ENCODE measurements around the gene ASGR2. TPM values are rescaled to one million over a fixed set of nuclear protein-coding genes. Genes with fewer than 3 reads are reported as not detected.

Gene ASGR2
- total and polyA plus RNA-seq, 12 donors, result 0.14 to 1.4 (median 0.61) TPM; not detected in 4

DNA sequence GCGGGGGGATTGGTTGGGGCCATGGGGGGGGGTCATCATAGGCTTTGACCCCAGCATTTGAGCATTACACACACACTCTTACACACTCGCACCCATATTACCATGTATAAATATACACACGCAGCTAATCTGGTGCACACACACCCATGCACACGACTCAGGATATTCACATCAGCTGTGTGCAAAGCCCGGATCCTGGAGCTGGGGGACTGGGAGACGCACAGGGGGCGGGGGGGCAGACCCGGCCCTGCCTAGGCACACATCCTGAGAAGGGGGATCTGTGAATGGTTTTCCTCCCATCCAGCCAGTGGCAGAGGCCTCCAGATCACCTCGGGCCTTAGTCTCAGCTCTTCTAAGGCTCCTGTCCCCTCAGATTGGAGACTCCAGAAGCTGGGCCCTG, 5.6 kb downstream of the ASGR2 start:
- WGBS, 4 donors, result 71 to 85% (median 78%) methylated on average over 9 of the region's 9 CpGs

GRCh38 chr17:7108560-7108925, 6.1 kb downstream of the ASGR2 start:
- no peak for TF ChIP-seq POLR2A (IDR thresholded peaks at IDR 0.05)
- no peak overlapping the region for H3K4me3 ChIP-seq
- WGBS, 4 donors, result 80 to 94% (median 85%) methylated on average over 8 to 10 of the region's 10 CpGs
- no peaks in the 10 kb centered on the region for H3K4me1 ChIP-seq (replicated peaks in 1 of 2)
- DNase-seq, result no peak
- no peaks in the 10 kb centered on the region for H3K36me3 ChIP-seq (replicated peaks in 1 of 2)
- intact Hi-C loops (cut with DNase I), result no loop called here
- H3K27ac ChIP-seq, result no peak overlapping the region
- peaks cover 4% of the 10 kb centered on the region for H3K27me3 ChIP-seq
- no peaks in the 10 kb centered on the region for H3K9me3 ChIP-seq (replicated peaks in 1 of 3)

More for the DNA sequence above, 5.6 kb downstream of the ASGR2 start:
- Histone ChIP-seq H3K9me3 (replicated peaks in 1 of 3) (no peaks in the 10 kb centered on the region), H3K36me3 (replicated peaks in 1 of 2) (no peaks in the 10 kb centered on the region), H3K27ac (no peak overlapping the region), H3K27me3 (peaks cover 4% of the 10 kb centered on the region), H3K4me1 (replicated peaks in 1 of 2) (no peaks in the 10 kb centered on the region), H3K4me3 (no peak overlapping the region)
- intact Hi-C loops (cut with DNase I), result no loop called here
- no peak for TF ChIP-seq POLR2A (IDR thresholded peaks at IDR 0.05)
- TF ChIP-seq, protein P1, sequence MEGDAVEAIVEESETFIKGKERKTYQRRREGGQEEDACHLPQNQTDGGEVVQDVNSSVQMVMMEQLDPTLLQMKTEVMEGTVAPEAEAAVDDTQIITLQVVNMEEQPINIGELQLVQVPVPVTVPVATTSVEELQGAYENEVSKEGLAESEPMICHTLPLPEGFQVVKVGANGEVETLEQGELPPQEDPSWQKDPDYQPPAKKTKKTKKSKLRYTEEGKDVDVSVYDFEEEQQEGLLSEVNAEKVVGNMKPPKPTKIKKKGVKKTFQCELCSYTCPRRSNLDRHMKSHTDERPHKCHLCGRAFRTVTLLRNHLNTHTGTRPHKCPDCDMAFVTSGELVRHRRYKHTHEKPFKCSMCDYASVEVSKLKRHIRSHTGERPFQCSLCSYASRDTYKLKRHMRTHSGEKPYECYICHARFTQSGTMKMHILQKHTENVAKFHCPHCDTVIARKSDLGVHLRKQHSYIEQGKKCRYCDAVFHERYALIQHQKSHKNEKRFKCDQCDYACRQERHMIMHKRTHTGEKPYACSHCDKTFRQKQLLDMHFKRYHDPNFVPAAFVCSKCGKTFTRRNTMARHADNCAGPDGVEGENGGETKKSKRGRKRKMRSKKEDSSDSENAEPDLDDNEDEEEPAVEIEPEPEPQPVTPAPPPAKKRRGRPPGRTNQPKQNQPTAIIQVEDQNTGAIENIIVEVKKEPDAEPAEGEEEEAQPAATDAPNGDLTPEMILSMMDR (IDR thresholded peaks at IDR 0.05), result no peak
- DNase-seq, result peak in 1 of 7 donors; percentile 9

- DNase-seq, result peak in 1 of 7 donors; percentile 11
- Histone ChIP-seq H3K27ac (no peak overlapping the region), H3K9me3 (replicated peaks in 1 of 3) (no peaks in the 10 kb centered on the region), H3K27me3 (peaks cover 4% of the 10 kb centered on the region), H3K4me1 (replicated peaks in 1 of 2) (no peaks in the 10 kb centered on the region), H3K4me3 (no peak overlapping the region), H3K36me3 (replicated peaks in 1 of 2) (no peaks in the 10 kb centered on the region)
- WGBS, 4 donors, result 73 to 83% (median 81%) methylated on average over 31 to 32 of the region's 32 CpGs
- TF ChIP-seq, protein P1 (IDR thresholded peaks at IDR 0.05), result no peak
- no peak for TF ChIP-seq POLR2A (IDR thresholded peaks at IDR 0.05)
- intact Hi-C loops (cut with DNase I), result no loop called here
Observed at GRCh38 chr17:7107795-7108559, 6.6 kb downstream of the ASGR2 start.

DNA sequence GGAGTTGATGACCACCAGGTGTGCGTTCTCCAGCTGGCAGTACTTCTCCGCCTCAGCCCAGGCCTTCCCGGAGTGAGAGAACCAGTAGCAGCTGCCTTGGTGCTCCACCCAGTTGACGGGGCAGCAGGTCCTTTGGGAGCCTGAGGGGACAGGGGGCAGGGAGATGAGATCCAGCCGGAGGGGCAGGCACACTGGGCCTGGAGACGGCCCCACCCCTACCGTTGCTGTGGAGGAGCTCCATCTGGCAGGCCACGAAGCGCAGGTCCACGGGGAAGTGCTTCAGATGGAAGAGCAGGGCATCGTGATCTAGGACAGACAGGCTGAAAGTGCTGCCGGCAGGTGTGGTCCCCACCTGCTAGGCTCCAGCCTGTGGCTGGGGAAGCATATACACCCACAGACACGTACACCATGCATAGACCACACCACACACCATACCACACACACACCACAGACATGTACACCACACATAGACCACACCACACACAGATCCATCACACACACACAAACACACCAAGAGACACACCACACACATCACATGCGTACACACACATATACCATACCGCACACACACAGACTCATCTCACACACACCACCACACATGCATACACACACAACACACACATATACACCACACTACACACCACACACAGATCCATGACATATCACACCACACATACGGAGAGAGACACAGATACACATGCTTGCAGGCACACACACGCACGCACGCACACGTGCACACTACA, 7.4 kb downstream of the ASGR2 start:
- intact Hi-C loops (cut with DNase I), result no loop called here
- Histone ChIP-seq H3K27ac (no peak overlapping the region), H3K9me3 (replicated peaks in 1 of 3) (no peaks in the 10 kb centered on the region), H3K4me3 (no peak overlapping the region), H3K4me1 (replicated peaks in 1 of 2) (no peaks in the 10 kb centered on the region), H3K36me3 (replicated peaks in 1 of 2) (no peaks in the 10 kb centered on the region), H3K27me3 (peaks cover 4% of the 10 kb centered on the region)
- WGBS, 4 donors, result 74 to 87% (median 80%) methylated on average over 14 to 20 of the region's 20 CpGs
- TF ChIP-seq, protein P1 (IDR thresholded peaks at IDR 0.05), result no peak
- TF ChIP-seq POLR2A (IDR thresholded peaks at IDR 0.05), result no peak
- DNase-seq, result no peak

Data from adrenal gland (tissue), 12 donors.